HG03060 (cell line): ENCODE data around the gene APAF1.

ENCODE experiments used
- ATAC-seq: cut with Tn5 transposase; IDR thresholded peaks from one replicate; pipeline ENCODE4 v1.9.1; 2021; ENCODE audit warnings: low read depth, moderate number of reproducible peaks; ENCODE audit not compliant: unreplicated experiment

APAF1 gene

DNA sequence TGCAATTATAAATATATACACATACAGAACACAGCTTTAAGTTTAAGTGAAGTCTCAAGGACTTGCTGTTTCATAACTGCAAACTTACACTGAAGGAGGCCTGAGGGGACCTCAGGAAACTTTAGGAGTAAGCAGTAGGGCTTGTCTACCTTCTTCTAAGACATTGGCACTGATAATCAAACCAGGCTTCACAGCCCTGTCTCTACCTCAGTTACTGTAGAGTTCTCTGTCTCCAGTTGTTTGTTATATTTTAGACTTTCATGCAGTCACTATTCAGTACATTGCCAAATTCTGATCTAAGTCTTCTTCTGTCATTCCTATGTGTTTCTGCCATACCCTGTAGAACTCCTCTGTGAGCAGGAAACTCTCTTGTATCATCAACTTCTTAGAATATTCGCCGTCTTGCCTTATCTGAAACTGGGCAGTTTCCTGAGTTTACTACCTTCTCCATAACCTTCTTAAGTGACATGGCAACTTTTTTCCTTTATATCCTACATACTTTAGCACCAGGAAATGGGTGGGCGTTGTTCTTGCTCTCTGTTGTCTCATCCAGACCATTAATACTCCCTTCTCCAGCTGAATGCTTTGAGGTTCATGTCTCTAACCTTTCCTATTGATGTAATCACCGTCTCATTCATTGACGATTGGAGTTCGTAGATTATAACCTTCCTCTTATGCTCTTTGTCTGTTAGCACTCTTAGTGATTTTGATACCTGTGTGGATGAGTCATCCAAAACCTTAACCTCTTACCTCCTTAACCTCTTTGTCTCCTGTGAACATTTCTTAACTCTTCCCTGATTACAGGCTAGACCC, 11.4 kb downstream of the APAF1 start:
- ATAC-seq: peak; percentile 53

GRCh38 chr12:98660521-98660920, 15.4 kb downstream of the APAF1 start:
- no peak for ATAC-seq

DNA sequence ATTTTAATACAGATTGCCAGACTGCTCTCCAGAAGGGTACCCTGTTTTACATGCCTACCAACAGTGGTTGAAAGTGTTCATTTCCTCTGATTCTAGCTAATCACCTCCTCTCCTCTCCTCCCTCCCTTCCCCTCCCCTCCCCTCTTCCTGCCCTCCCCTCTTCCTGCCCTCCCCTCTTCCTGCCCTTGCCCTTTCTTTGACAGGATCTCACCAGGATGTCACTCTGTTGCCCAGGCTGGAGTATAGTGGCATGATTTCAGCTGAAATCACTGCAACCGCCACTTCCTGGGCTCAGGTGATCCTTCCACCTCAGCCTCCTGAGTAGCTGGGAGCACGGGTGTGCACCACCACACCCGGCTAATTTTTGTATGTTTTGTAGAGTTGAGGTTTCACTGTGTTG, 24.7 kb downstream of the APAF1 start:
- no peak for ATAC-seq

DNA sequence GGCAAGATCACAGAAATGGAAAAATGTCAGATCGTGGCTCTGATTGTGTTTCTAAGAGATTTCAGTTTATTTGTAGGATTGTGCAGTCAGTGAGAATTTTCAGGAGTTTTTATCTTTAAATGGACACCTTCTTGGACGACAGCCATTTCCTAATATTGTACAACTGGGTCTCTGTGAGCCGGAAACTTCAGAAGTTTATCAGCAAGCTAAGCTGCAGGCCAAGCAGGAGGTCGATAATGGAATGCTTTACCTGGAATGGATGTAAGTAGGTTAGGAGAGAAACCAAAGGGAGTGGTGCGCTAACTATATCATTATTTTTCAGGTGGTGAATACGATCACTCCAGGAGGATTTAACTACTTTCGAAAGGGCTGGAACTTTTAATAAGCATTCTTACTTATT, 26.4 kb downstream of the APAF1 start:
- ATAC-seq: no peak

DNA sequence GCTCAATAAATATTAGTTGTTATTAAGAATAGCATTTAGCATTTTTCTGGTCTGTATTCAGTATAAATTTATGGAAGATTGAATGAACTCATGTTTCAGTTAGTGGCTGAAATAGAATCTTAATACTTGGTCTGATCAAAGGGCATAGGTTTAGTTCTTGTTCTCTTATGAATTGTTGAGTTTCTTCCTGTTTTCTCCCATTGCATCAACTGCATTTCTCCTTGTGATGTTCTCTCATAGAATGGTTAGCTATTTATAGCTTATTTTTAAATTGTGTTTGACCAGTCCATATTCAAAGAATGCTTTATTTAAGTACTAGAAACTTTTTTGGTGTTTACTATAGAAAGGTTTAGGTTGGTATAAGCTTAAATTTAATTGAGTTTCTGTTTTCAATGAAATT, 29.8 kb downstream of the APAF1 start:
- no peak for ATAC-seq

GRCh38 chr12:98678236-98678945, 33.3 kb downstream of the APAF1 start:
- no peak for ATAC-seq

DNA sequence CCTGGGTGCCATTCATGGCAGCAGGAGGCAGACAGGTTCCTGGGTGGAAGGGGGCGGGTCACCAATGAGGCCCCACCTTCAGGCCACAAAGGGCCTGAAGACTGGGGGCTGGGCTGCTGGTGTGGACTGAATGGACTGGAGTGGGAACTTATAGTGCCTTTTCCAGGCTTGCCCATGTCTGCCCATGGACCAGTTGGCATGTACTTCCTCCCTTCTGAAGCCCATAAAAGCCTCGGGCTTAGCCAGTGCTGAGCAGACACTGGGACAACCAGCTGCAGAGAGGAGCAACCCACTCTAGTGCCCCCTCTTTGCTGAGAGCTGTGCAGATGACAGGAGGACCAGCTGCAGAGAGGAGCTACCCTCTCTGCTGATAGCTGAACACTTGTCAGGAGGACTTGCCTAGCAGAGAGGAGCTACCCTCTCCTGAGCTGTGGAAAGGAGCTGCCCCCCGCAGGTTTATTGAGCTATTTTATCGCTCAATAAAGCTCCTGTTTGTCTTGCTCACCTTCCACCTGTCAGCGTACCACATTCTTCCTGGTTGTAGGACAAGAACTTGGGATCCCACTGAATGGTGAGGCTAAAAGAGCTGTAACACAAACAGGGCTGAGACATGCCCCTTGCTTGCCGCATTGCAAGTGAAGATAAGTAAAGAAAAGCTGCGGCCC, 34.0 kb downstream of the APAF1 start:
- ATAC-seq: no peak

DNA sequence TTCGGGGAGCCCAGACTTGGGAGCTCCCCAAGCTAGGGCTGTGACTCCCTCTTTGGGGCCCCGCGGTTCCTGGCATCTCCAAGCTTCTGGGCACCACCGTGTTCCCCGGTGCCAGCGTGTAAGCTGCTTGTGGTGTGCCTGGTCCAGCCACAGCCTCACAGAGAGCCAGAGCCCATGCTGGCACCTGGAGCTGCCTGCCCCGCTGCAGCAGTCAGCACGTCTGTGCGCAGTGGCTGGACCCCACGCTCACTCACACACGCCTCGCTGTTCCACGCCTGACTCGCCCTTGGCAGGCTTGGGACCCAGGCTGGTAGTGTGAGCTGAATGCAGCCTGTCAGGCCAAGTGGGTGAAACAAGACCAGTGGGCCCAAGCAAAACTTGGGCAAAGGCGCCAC, 34.5 kb downstream of the APAF1 start:
- ATAC-seq: no peak

DNA sequence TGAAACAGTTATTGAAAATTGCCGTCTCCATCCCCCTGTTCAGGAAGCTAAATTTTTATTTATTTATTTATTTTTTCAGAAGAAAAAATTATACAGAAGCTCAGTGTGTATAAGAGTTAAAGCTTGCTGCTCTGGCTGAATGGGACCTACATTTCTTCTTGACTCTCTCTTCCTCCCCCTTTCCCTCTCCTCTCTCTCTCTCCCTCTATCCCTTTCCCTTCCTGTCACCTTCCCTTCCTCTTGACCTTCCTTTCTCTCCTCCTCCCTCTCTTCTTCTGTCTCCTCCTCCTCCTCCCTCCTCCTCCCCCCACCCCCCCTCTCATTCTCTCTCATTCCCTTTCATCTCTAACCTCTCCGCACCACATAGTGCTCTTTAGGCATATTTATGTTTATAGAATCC, 39.1 kb downstream of the APAF1 start:
- no peak for ATAC-seq

- no peak for ATAC-seq
These were observed 41.5 kb downstream of the APAF1 start for GRCh38 chr12:98686603-98687002.

DNA sequence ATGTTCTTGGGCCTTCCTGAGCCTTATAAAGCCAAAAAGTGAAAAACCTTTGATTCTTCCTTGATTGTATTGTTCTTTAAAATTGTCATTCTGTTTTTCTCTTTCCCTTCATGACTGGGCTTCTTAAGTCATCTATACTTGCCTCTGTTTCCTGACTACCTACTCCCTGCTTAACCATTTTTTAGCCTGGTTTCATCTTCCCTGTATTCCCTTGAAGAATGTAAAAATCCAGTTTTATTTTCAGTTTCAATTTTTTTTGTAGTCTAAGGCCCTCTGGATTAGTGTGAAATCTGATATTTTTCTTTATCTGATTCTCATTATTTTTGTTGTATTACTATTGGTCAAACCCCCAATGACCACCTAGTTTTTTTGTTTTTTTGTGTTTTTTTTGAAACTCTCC, 46.3 kb downstream of the APAF1 start:
- no peak for ATAC-seq

GRCh38 chr12:98696036-98696646, 51.1 kb downstream of the APAF1 start:
- ATAC-seq: no peak

DNA sequence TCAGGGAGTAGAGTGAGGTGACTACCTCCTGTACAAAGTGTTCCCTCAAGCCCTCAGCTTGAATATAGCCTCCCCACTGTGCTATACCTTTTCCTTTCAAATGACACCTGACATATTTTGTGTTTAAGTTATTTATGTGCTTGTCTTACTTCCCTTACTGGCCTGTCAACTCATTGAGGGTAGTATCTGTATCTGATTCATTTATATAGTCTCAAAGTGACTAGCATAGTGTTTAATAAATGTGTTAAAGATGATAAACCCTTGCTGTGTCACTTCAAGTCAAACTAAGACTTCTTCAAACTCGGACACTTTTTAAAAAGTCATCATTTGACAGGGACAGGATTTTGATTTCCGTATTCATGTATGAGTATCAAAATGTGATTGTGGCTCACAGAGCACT, 52.1 kb downstream of the APAF1 start:
- no peak for ATAC-seq

- ATAC-seq: peak; percentile 85
These were observed 53.7 kb downstream of the APAF1 start for GRCh38 chr12:98698603-98699463.

- ATAC-seq: no peak
These were observed 54.5 kb downstream of the APAF1 start for GRCh38 chr12:98699586-98699985.

DNA sequence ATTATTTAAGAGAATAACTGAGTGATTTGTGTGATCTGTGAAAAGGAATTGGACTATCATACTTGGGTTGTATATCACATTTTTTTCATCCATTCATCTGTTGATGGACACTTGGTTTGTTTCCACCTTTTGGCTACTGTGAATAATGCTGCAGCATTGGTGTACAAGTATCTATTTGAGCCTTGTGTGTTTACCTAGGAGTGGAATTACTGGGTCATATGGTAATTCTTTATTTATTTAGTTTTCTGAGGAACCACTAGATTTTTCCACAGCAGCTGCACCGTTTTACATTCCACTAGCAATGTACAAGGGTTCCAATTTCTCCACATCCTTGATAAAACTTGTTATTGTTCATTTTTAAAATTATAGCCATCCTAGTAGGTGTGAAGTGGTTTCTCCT, 56.1 kb downstream of the APAF1 start:
- ATAC-seq: no peak

DNA sequence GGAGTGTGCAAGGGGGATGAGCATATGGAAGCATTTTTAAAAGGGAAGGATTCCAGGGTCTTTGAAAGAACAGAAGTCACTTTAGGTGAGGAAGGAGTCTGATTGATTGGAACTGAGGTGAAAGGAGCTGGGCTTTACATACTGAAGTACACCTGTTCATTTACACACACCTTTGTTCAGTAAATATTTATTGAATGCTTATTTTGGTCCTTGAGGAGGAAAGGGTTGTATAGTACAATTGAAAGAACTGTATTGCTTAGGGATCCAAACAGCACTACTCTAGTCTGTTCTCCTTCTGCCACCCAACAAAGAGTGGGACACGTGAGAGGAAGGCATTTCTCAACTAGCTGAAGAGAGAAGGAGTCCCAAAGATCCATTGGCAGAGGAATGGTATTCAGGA, 63.9 kb downstream of the APAF1 start:
- no peak for ATAC-seq

GRCh38 chr12:98714426-98714825, 69.3 kb downstream of the APAF1 start:
- ATAC-seq: no peak

DNA sequence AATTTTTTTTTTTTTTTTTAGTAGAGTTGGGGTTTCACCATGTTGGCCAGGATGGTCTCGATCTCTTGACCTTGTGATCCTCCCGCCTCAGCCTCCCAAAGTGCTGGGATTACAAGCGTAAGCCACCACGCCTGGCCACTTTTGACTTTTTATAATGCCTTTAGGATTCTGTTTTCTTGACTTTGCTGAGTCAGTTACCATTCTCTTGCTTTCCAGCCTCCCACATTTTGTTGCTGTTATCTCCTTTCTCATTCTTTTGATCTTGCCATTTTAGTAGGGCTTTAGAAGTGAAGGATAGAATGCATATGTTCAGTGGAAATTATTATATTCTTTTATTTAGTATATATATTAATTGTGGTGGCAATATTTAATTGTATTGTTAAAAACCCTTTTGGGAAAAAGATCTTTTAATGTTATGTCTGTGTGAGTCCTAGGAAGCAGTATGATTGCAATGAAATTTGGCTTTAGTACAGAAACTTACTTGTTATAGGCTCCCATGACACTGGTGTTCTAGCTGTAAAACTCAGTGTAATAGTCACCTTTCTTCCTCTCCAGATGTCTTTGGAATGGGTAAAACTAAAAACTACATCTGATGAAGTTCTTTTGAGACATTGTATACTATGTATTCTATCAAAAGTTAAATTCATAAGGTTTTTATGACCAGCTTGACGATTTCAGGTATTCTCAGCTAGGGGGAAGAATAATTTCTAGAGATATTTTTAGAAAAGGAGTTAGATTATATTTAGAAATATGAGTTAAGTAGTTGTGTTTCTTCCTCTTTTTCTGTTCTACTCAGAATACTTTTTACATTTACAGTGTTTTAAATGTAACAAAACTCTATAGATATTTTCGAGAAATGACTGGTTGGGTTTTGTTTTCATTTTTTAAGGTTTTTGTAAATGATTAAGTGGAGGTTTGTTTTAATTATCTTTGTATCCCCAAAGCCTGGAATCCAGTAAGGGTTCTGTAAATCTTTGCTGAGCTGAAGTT, 74.7 kb downstream of the APAF1 start:
- ATAC-seq: peak; percentile 43
